HG03558 (cell line): ENCODE data around the gene NR5A2.

ENCODE experiments used
- ATAC-seq: cut with Tn5 transposase; IDR thresholded peaks from one replicate; pipeline ENCODE4 v1.9.1; 2021; ENCODE audit warnings: moderate number of reproducible peaks; ENCODE audit not compliant: unreplicated experiment; ENCODE audit errors: extremely low read depth

NR5A2 gene

DNA sequence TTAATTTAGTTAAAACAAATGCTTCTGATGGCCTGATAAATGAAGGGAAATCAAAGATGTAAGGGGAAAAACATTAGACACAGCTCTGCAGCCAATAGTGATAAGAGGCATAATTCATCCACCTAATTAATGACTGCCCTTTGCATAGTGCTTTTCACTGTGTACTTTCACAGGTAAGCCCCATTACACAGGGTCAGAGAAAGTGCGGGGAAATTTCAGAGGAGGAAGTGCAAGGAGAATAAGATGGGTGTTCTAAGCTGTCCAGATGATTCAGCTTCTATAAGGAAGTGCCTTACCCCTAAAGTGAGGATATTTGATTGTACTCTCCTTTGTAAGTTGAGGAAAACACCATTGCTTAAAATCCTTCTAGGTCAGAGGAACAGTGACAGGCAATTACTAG, 88.0 kb downstream of the NR5A2 start:
- no peak for ATAC-seq

DNA sequence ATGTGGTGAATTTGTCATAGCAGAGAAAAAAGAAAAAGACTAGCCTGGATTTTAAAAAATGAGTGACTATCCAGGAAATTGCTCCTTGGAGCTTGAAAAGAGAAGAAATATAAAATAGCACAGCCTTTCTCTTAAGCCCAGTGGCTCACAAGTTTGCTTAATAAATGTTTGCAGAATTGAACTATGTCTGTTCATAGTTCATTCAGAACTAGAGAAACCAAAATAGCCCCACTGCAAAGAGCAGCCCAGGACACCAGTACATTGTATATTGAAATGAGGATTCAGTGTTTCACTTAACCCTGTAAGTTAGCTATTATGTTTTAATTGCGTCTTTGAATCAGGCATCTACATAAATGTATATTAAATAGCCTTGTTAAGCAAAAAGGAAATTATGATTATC, 88.8 kb downstream of the NR5A2 start:
- no peak for ATAC-seq

DNA sequence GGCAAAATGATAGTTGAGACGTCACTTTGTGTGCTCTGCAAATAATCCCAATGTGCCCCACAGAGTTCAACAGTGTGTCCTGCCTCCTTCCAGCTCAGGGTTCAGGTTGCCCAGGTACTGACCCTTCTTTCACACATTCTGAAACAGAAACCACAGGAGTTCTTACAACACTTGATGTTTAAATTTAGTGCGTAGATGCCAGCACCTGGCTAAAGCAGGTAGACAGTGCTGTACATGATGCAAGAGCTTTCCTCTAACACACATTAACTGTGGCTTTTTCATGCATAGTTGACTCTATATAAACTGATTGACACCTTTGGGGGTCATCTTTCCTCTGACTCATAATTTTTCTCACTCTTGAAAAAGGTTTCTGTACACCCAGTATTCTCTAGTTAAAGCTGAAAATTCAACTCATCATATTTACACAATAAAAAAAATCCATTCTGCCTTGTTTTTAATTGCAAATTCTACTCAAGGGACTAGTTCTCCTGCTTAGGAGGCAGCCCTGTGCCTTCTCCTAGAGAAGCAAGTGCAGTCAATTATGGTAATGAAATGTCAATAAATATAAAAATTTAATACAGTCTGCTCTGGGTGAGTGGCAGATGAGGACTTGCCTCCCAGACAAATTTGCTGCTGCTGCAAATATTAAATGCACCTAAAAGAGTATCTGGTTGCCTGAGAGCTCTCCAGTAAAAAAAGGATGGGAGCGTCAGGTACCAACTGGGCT, 91.4 kb downstream of the NR5A2 start:
- ATAC-seq: no peak

DNA sequence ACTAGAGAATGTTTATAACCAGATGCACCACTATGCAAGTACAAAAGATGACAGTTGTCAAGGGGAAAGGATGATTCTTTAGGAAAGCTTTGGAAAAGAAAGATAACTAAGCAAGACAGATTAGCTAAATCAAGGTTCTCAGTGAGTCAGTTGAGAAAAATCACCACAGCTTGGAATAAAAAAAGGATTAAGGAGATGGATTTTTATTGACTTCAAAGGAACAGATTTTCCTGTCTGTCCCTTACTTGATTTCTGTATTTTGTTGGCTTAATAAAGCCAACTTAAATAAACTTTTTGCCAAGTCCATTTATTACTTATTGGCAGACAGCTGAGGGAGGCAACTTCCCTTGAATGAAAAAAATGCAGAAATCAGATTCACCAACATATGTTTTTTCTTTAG, 93.9 kb downstream of the NR5A2 start:
- ATAC-seq: no peak

DNA sequence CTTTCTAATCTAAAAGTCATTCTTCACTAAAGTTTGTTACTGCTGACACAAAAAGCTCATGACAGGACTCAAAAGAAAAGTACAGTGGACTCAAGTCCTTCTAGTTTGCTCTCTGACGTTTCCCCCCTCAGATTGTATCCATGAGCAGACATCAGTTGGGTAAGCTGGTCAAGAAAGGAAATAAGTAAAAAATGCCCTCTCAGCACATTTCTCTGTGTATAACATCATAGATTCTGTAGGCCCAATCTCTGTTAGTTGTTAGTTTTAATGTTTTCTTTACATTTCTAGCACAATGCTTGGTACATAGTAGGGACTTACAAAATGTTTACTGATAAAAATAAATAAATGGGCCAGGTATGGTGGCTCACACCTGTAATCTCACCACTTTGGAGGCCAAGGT, 96.8 kb downstream of the NR5A2 start:
- no peak for ATAC-seq

DNA sequence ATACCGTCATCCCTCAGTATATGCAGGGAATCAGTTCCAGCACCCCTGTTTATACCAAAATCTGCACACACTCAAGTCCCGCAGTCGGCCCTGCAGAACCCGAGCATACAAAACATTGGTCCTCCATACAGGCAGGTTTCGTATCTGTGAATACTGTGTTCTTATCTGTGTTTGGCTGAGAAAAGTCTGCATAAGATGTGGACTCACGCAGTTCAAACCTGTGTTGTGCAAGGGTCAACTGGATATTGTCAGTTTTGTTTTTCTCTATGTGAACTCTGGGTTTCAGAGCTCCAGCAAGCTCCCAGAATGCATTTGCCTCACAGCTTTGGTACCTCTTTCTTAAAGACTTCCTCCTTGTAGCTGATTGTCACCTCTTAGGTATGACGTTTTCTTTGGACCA, 100.6 kb downstream of the NR5A2 start:
- no peak for ATAC-seq

DNA sequence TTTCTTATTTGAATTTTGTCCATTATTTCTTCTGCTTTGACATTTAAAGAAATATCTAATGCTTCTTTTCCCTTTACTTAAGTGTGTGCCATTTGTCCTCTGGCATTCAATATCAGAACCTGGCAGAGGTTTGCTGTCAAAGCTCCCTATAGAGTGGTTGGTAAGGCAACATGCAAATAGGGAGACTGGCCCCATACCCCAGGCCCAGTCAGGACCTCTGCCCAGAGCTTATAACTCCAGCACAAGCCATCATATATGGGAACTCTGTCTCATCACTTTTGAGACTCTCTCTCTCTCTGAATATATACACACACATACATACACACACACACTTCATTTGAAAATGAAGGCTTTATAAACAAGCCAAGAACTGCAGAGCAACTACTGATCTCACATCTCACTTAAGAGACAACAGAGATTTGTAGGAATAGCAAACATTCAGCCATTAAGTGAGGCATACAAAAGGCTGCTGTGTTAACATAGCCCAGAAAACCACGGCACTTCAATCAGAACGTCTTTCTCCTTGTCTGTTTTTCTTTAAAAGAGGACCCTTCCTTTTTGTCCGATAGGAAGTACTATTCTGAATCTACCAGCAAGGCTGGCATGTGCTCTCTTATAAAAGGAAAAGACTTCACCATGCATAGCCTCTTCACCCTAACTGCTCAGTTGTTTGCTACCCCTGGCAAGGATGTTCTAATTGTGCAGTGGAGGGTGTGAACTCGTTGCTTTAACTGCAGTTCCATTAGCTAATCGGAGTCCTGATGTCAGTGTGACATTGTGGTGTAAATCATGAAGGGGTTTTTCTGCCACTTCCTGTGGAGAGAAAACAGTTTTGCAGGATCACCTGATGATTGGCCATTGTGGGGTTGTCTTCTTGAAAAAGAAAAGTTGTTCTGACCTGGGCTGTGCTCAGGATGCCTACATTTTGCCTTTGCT, 101.7 kb downstream of the NR5A2 start:
- ATAC-seq: peak; percentile 52

DNA sequence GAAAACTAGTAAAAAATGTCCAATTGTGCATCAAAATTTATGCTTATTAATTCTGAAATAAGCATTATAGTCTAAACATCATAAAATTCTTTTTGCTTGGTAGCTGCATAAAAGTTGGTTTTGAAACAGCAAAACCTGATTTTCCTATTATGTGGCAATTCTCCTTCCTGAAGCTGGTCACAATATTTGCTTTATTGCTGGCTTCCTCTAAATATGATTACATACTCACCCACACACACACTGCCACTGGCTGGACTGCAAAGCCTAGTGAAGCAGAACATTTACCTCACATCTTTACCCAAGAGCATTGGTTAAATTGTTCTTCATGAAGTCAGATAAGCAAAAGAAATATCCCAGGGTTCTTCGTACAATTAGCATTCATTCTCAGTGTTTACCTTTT, 103.0 kb downstream of the NR5A2 start:
- ATAC-seq: no peak

DNA sequence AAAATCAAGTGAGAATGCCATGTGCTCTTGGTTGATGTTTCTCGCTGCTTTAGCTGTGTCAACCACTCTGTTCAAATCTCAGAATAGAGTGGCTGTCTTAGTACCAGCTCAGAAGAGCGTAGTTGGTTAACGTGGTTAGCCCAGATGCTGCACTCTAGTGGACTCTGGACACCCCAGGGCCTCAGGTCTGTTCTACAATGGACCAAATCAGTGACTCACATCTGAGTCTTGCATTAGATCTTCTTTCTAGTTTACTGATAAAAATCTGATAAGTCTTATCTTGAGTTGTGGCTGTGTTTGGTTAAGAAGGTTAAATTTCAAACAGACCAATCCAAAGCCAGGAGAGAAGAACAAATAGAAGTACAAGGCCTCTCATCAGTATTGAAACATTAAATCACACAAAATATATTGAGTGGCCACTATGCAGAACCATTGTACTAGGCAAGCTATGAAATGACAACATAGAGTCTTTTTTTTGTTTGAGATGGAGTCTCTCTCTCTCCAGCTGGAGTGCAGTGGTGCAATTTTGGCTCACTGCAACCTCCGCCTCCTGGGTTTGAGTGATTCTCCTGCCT, 104.1 kb downstream of the NR5A2 start:
- no peak for ATAC-seq

- ATAC-seq: no peak
These were observed 105.6 kb downstream of the NR5A2 start for GRCh38 chr1:200133123-200133522.

DNA sequence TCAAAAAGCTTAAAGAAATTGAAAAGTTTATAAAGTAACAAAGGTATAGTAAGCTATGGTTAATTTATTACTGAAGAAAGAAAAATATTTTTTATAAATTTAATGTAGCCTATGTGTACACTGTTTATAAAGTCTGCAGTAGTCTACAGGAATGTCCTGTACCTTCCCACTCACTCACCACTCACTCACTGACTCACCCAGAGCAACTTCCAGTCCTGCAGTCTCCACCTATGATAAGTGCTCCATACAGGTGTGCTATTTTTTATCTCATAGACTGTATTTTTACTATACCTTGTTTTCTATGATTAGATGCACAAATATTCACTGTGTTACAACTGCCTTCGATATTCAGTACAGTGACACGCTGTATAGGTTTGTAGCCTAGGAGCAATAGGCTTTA, 106.6 kb downstream of the NR5A2 start:
- ATAC-seq: no peak

- no peak for ATAC-seq
These were observed 108.9 kb downstream of the NR5A2 start for GRCh38 chr1:200136384-200136783.

- no peak for ATAC-seq
These were observed 112.2 kb downstream of the NR5A2 start for GRCh38 chr1:200139661-200140250.

DNA sequence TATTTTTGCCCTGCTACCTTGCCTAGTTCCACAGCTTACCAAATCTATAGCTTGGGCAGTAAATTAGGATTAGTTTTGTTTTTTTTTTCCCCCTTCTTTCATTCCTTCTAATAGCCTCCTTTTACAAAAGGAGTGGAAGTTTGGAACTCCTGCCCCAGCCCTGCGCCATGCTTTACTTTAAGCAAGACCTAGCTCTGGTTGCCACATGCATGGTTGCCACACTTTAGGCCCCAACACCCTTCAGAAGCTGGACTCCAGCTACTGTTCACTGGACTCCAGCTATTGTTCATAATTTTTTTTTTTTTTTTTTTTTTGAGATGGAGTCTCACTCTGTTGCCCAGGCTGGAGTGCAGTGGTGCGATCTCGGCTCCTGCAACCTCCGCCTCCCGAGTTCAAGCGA, 115.8 kb downstream of the NR5A2 start:
- ATAC-seq: no peak

DNA sequence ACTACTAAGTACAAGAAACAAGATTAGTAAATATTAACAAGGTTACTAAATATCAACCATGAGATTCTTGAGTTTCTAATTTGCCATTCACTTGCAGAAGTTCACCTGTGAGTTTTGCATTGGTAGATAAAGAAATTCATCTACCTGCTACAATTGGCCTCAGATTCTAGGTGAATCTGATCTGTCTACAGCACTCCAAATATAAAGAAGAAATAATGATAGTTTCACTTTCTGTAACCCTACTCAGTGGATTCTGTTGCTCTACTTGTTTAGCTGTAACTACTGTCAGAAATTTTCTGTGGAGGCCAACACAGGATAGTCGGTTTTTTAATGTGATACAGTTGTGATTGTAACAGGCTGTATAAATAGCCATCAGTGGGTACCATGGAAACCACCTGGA, 118.6 kb downstream of the NR5A2 start:
- ATAC-seq: no peak

DNA sequence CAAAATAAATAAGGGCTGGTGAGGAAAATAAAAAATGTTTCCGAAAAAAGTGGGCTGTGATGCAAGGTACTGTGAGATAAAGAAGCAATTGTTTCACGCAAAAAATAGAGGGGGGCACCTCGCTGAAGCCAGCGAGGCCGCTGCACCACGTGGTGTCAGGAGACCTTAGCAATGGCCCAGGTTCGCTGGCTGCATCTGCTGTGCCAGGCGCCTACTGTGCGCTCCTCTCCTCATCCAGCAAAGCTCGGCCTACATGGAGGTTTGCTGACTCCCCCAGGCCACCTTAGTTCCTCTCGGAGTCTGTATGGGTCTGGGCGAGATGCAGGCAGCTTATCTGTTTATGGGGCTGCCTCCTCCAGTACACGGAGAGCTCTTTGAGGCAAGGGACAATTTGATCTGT, 119.6 kb downstream of the NR5A2 start:
- no peak for ATAC-seq

- no peak for ATAC-seq
These were observed 120.2 kb downstream of the NR5A2 start for GRCh38 chr1:200147742-200148141.

- ATAC-seq: no peak
These were observed 122.5 kb downstream of the NR5A2 start for GRCh38 chr1:200150006-200150405.

- peak; percentile 32 for ATAC-seq
These were observed 123.2 kb downstream of the NR5A2 start for GRCh38 chr1:200150721-200151120.

GRCh38 chr1:200152336-200152735, 124.8 kb downstream of the NR5A2 start:
- no peak for ATAC-seq
